Middle frontal gyrus (tissue), 1 donor: Measurements from ENCODE around the gene SLC29A3.

ENCODE experiments used
- DNase-seq: peaks from one replicate; pipeline ENCODE4 v3.0.0-alpha.2; 2015; ENCODE audit warnings: low spot score; ENCODE audit errors: extremely low spot score

SLC29A3 gene

GRCh38 chr10:71409516-71410104 lies 90.6 kb downstream of the SLC29A3 start:
- DNase-seq: no peak
